Spinal cord (tissue), 10 donors: ENCODE results near the gene AK2. TPM values are rescaled to one million over a fixed set of nuclear protein-coding genes. Genes with fewer than 3 reads are reported as not detected.
A peak's percentile ranks its signal among the peaks of the same experiment; 100 is the strongest.

ENCODE experiments used
- DNase-seq, 6 donors: peaks; one replicate each; pipeline versions ENCODE4 v3.0.0 to v3.0.0-alpha.2; 2013 to 2015; ENCODE audit warnings: low spot score in 6 of 6, low read depth in 4 of 6
- H3K27ac ChIP-seq: one replicate; pipeline ENCODE4 v1.5.1; 2013; ENCODE audit warnings: low read depth, low read length, control low read depth
- H3K27me3 ChIP-seq: one replicate; pipeline ENCODE4 v1.6.1; 2013; ENCODE audit warnings: low read length; ENCODE audit not compliant: control insufficient read depth, insufficient read depth
- H3K36me3 ChIP-seq: one replicate; pipeline ENCODE4 v1.6.1; 2013; ENCODE audit warnings: low read length; ENCODE audit not compliant: control insufficient read depth, insufficient read depth
- H3K4me1 ChIP-seq: one replicate; pipeline ENCODE4 v1.6.1; 2013; ENCODE audit warnings: low read length; ENCODE audit not compliant: control insufficient read depth, insufficient read depth
- H3K4me3 ChIP-seq: one replicate; pipeline ENCODE4 v1.5.1; 2013; ENCODE audit warnings: low read depth, low read length, control low read depth
- H3K9me3 ChIP-seq: one replicate; pipeline ENCODE4 v1.6.1; 2013; ENCODE audit warnings: low read length; ENCODE audit not compliant: control insufficient read depth, insufficient read depth
- WGBS: methylation state at CpG from one replicate; pipeline ENCODE4 v1.1.5; 2013; ENCODE audit warnings: missing lambda C conversion rate; ENCODE audit not compliant: insufficient coverage; 5-methylcytosine and 5-hydroxymethylcytosine counted together
- polyA plus RNA-seq, 2 donors: library from polyadenylated mRNA; unstranded; fragments of 120-200 nt; gene quantifications; one replicate each; pipeline ENCODE4 v1.2.1, GENCODE V29; 2013; ENCODE audit not compliant: insufficient read length in 2 of 2
- total RNA-seq, 2 donors: library from RNA; depleted of rRNA in 1 of 2; stranded (reverse); fragments of 120-200 nt in 1 of 2; fragments of >200 nt in 1 of 2; gene quantifications; one replicate each; pipeline versions ENCODE4 v1.2.3 to v1.2.4, GENCODE V29; 2013 to 2014
- donor health status: healthy.

Gene AK2
- total and polyA plus RNA-seq, 4 donors, result 57.1 to 135 (median 118) TPM

GRCh38 chr1:33015216-33015615, 21.5 kb downstream of the AK2 start:
- Histone ChIP-seq H3K9me3 (no peaks in the 10 kb centered on the region), H3K4me1 (peaks cover 13% of the 10 kb centered on the region), H3K27ac (peak overlapping the region; percentile 29), H3K27me3 (no peaks in the 10 kb centered on the region), H3K36me3 (peaks cover 22% of the 10 kb centered on the region), H3K4me3 (no peak overlapping the region)
- peak in 1 of 6 donors; percentile 29 for DNase-seq
- 82% methylated on average over 1 of the region's 2 CpGs for WGBS

GRCh38 chr1:33014464-33015163, 22.1 kb downstream of the AK2 start:
- 57% methylated on average over 4 of the region's 8 CpGs for WGBS
- H3K36me3 ChIP-seq, result peaks cover 18% of the 10 kb centered on the region
- DNase-seq, result peak in 2 of 6 donors; percentile 16 to 26

DNA sequence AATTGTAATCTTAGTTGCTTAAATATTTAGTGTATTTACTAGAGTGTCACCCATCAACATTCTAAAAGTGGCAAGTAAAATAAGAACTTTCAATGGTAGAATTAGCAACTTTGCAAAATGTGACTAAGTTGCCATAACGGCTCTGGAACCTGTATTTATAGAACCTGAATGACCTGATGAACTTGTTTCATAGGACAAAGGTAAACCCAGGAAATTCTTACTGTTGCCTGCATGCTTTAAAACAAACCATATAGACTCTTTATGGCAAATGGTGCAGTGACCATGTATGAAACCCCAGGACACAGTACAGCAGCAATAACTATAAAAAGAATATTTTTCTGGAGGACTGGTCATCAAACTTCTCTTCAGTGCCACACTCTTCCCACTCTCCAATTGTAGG, 22.9 kb downstream of the AK2 start:
- Histone ChIP-seq H3K27me3 (no peaks in the 10 kb centered on the region), H3K36me3 (peaks cover 14% of the 10 kb centered on the region), H3K27ac (no peak overlapping the region), H3K4me3 (no peak overlapping the region), H3K9me3 (no peaks in the 10 kb centered on the region), H3K4me1 (peaks cover 13% of the 10 kb centered on the region)
- 100% methylated on average over 1 of the region's 1 CpG for WGBS
- no peak for DNase-seq

More at GRCh38 chr1:33014464-33015163, 22.1 kb downstream of the AK2 start:
- Histone ChIP-seq H3K27me3 (no peaks in the 10 kb centered on the region), H3K4me3 (no peak overlapping the region), H3K27ac (peak overlapping the region; percentile 29), H3K4me1 (peaks cover 13% of the 10 kb centered on the region), H3K9me3 (no peaks in the 10 kb centered on the region)

GRCh38 chr1:33012165-33012564, 24.5 kb downstream of the AK2 start:
- DNase-seq, result no peak
- H3K9me3 ChIP-seq, result no peaks in the 10 kb centered on the region
- H3K36me3 ChIP-seq, result peaks cover 17% of the 10 kb centered on the region
- peak overlapping the region; percentile 80 for H3K27ac ChIP-seq
- H3K4me3 ChIP-seq, result no peak overlapping the region
- 100% methylated on average over 1 of the region's 3 CpGs for WGBS
- no peaks in the 10 kb centered on the region for H3K27me3 ChIP-seq
- peaks cover 15% of the 10 kb centered on the region for H3K4me1 ChIP-seq

DNA sequence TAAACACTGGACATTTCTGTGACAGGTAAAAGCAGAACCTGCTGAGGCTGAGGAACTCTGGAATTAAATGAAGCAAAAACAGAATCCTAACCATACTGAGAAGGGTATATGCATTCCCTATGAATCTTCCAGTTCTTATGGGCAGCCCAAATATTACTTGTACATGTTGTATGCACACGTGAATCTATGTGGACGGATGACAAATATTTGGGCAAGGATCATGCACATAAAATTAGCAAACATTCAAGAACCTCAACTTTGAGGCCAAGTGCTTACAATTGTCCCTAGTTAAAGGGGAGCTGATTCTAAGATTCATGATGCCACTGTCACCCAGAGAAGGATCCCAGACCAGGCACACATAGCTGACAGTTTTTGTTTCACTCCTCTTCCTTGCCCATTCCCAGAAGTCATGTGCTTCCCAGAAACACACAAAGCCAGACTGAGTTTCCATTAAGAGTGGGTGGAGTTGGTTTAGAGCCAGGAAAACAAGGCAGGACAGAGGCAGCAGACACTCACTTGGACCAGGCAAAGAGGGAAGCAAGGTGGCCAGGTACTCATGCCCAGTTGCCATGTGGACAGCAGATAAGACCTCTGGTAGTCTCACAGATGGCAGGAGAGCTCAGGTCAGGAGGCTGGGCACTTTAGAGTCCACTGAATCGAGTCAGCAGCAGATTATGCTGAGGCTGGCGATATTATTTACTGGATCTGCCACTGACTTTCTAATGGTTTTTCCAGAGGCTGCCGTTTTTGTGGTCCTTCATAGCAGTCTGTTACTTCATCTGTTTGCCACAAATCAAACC, 25.6 kb downstream of the AK2 start:
- Histone ChIP-seq H3K9me3 (no peaks in the 10 kb centered on the region), H3K27me3 (no peaks in the 10 kb centered on the region), H3K36me3 (peaks cover 17% of the 10 kb centered on the region), H3K27ac (peak overlapping the region; percentile 80), H3K4me3 (no peak overlapping the region), H3K4me1 (peaks cover 26% of the 10 kb centered on the region)
- 63% methylated on average over 2 of the region's 5 CpGs for whole genome bisulfite sequencing
- DNase-seq, result peak in 3 of 6 donors; percentile 60 to 87 (median 64)

DNA sequence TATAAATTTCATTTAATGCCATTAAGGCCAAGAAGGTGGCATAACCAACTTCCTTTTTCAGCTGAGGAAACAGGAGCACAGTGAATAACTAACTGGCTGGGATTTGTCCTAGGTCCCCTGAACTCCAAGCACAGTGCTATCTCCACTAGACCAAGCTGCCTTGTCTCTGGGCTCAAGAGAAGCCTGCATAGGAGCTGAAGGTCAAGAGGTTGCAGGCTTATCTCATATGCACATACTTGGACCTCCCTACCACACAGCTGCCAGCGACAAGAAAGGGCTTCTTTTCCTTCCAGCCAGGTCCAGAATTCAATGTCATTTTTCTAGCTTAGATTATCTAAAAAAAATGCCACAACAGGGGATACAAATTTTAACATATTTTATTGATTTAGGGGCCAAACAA, 27.1 kb downstream of the AK2 start:
- WGBS, result no CpG with 5 or more reads among the region's 1 CpG
- Histone ChIP-seq H3K27ac (no peak overlapping the region), H3K36me3 (peaks cover 17% of the 10 kb centered on the region), H3K4me3 (no peak overlapping the region), H3K27me3 (no peaks in the 10 kb centered on the region), H3K4me1 (peaks cover 22% of the 10 kb centered on the region), H3K9me3 (no peaks in the 10 kb centered on the region)
- DNase-seq, result no peak

DNA sequence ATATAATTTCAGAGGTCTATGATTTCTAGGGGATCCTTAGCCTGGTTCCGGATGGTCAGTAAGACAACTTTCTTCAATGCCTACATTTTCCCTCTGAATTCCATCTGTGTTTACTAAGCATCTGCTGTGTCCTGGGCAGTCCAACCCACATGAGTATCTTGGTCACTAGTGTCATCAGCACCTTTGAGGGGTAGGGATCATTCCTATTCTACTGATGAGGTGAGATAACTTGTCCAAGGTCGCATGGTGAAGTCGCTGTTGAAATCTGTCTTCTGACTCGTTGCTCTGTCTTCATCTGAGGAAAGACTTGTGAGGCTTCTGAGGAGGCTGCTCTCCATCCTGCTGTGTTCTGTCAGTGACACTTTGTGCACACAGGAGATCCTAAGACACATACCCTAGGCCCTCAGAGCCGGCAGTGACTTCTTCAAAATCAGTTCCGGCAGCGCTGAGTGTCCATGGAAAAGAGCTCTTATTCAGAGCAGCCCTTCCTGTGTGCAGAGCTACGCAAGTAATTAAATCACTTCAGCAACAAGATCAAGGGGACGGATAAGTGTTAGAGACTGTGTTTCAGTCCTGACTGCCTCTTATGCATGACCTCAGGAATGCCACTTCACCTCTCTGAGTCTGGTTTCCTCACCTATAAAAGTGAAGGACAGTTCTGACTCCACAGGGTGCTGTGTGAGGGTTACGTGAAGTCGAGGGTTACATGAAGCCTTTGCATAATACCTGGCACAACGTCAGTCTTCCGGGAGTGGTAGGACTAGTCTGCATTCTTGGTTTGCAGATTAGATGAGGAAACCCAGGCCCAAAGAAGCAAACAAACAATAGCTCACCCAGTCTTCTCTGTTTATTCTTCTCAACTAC, 28.4 kb downstream of the AK2 start:
- no peak for DNase-seq
- no peak overlapping the region for H3K27ac ChIP-seq
- peaks cover 16% of the 10 kb centered on the region for H3K36me3 ChIP-seq
- no peaks in the 10 kb centered on the region for H3K9me3 ChIP-seq
- no peaks in the 10 kb centered on the region for H3K27me3 ChIP-seq
- peaks cover 22% of the 10 kb centered on the region for H3K4me1 ChIP-seq
- H3K4me3 ChIP-seq, result no peak overlapping the region
- 99% methylated on average over 7 of the region's 13 CpGs for WGBS

DNA sequence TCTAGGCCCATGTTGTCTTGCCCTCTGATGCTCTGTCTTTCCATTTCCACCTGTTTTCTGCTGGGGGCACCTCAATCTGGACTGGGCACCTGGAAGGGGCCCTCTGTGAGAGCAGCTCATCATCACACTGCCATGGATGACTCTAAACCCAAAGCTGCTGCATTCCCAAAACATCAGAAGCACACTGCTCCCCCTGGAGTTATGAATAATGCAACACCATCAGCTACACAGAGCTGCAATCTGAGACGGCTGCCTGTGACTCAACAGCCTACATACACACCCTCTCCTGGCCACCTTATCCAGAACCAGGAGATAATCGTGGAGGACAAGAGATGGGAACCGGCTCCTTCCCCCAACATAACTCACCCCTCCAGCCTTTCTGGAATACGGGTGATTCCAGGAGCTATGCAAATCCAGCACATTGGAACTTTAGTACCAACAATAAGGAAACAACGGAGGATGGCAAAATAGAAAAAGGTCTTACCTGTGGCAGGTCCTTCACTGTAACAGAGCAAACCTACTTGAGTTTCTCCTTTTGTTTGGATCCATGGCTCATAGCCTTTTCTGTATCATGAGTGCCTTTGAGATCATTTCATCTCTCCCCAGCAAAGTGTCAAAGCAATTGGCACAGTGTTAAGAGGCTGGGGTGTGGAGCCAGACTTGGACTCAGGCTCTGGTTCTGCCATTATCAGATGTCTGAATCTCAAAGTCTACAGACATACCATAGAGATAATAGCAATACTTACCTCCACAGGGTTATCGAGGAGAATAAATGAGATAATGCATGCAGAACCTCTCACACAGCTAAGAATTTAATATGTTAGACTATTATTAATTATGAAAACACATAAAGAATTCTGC, 29.3 kb downstream of the AK2 start:
- Histone ChIP-seq H3K36me3 (peaks cover 7% of the 10 kb centered on the region), H3K27ac (no peak overlapping the region), H3K27me3 (no peaks in the 10 kb centered on the region), H3K9me3 (no peaks in the 10 kb centered on the region), H3K4me1 (peaks cover 22% of the 10 kb centered on the region), H3K4me3 (no peak overlapping the region)
- DNase-seq, result peak in 2 of 6 donors; percentile 70 to 73
- WGBS, result 53% methylated on average over 2 of the region's 6 CpGs
